NCI-H510A treated with DMSO at 0.1 percent for 48 hours (cell line): ENCODE results near the gene CENPN.

ENCODE experiments used
- DNase-seq: peaks from one replicate; lab custom pipeline; 2025; lab: John Stamatoyannopoulos, UW

Gene CENPN

DNA sequence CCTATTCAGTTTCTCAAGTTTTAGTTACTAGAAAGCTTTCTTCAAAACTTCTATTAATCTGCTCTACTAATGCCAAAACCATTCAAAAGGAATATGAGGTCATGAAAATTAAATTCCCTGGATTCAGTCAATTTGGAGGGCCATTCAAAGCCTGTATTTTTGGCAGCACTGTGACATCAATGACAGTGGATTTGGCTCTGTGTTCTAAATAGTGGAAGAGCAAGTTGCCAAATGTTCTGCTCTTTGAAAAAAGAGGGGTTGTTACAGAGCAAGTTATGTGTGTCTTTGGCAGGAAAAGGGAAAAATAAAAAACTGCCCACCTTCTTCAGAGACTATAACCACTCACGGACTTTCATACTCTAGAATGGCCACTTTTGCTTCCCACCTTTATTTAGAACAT, 73.2 kb downstream of the CENPN start:
- DNase-seq, result no peak

DNA sequence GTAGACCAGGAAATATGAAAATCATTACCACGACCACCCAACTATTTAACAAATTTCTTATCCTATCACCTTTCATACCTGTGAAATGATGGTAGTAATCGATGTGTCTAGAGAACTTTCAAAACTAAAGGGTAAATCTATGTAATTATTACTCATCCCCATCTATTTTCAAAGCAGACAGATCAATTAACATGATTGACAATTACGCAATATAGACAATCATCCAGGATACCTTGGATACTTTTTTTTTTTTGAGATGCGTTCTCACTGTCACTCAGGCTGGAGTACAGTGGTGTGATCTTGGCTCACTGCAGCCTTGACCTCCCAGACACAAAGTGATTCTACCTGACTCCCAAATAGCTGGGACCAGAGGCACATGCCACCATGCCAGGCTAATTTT, 74.0 kb downstream of the CENPN start:
- no peak for DNase-seq
